LNCAP (cell line): ENCODE data around the gene RPGRIP1.

Experiments used
- CTCF ChIP-seq: fragments of 450-650 bp; IDR thresholded peaks from 2 replicates; pipeline ENCODE4 v1.5.1; 2017; ENCODE audit warnings: mild to moderate bottlenecking

Gene RPGRIP1

GRCh38 chr14:21269252-21270046 lies 10.4 kb upstream of the RPGRIP1 start, which contains the start of gene HNRNPC:
Gene HNRNPC, minus strand, starts transcription at chr14:21269442. Its CDS starts 35,249 bp downstream, at chr14:21234193.
- TF ChIP-seq CTCF, result no peak

- TF ChIP-seq CTCF, result no peak
These were observed 4.5 kb upstream of the RPGRIP1 start for GRCh38 chr14:21275261-21275858.

- no peak for TF ChIP-seq CTCF
These were observed 1.3 kb upstream of the RPGRIP1 start for GRCh38 chr14:21278632-21279031.

GRCh38 chr14:21287168-21287567 lies 7.3 kb downstream of the RPGRIP1 start:
- TF ChIP-seq CTCF, result no peak

- no peak for TF ChIP-seq CTCF
These were observed 18.5 kb downstream of the RPGRIP1 start for GRCh38 chr14:21298358-21298757.

GRCh38 chr14:21299562-21300130 lies 19.8 kb downstream of the RPGRIP1 start:
- TF ChIP-seq CTCF, result no peak

- no peak for TF ChIP-seq CTCF
These were observed 21.0 kb downstream of the RPGRIP1 start for GRCh38 chr14:21300892-21301291.
